Measurements from ENCODE around the gene DPP6. TPM values are rescaled to one million over a fixed set of nuclear protein-coding genes. Genes with fewer than 3 reads are reported as not detected.

Gene DPP6
- total and polyA plus RNA-seq, 2 of the 8 experiments (the other 6 are each of a cell fraction or from before 2014, with no cell fraction given) = 4.7 to 6.8 TPM

GRCh38 chr7:154676422-154677073, 624.4 kb downstream of the DPP6 start (continued):
- TF ChIP-seq ATF2 (IDR thresholded peaks at IDR 0.05; ENCODE audit: low read length) = no peak
- TF ChIP-seq SIRT6 (IDR thresholded peaks at IDR 0.05; ENCODE audit: low read length) = no peak
- TF ChIP-seq BRCA1 (IDR thresholded peaks at IDR 0.05; ENCODE audit: low read depth, low read length) = no peak
- no peak for TF ChIP-seq HDAC6 (IDR thresholded peaks at IDR 0.05; ENCODE audit: low read depth, low read length)
- no peak for TF ChIP-seq SRF (IDR thresholded peaks at IDR 0.05; ENCODE audit: low read depth, low read length)
- no peak for TF ChIP-seq ASH2L (IDR thresholded peaks at IDR 0.05; ENCODE audit: low read length)
- TF ChIP-seq CHD1 (IDR thresholded peaks at IDR 0.05; ENCODE audit: low read depth, low read length) = no peak
